Measurements from ENCODE around the gene DMD.

Gene DMD

GRCh38 chrX:31551913-31552312 lies 1659.4 kb downstream of the DMD start:
- Histone ChIP-seq H3K36me3 (ENCODE audit: insufficient read depth, low read length) (no peaks in the 10 kb centered on the region), H3K9me3 (ENCODE audit: low read length) (no peaks in the 10 kb centered on the region), H2AFZ (ENCODE audit: low read depth, low read length) (no peak overlapping the region), H3K4me3 (ENCODE audit: low read length) (no peak overlapping the region), H3K4me1 (ENCODE audit: insufficient read depth, low read length) (no peaks in the 10 kb centered on the region), H3K27me3 (ENCODE audit: insufficient read depth, low read length) (no peaks in the 10 kb centered on the region)

GRCh38 chrX:31550158-31550557 lies 1661.2 kb downstream of the DMD start:
- no peaks in the 10 kb centered on the region for H3K36me3 ChIP-seq (ENCODE audit: insufficient read depth, low read length)
- no peak overlapping the region for H2AFZ ChIP-seq (ENCODE audit: low read depth, low read length)
- H3K9me3 ChIP-seq (ENCODE audit: low read length) = no peaks in the 10 kb centered on the region
- H3K4me1 ChIP-seq (ENCODE audit: insufficient read depth, low read length) = no peaks in the 10 kb centered on the region
- H3K4me3 ChIP-seq (ENCODE audit: low read length) = no peak overlapping the region
- H3K27me3 ChIP-seq (ENCODE audit: insufficient read depth, low read length) = no peaks in the 10 kb centered on the region

- H3K9me3 ChIP-seq (ENCODE audit: low read length) = no peaks in the 10 kb centered on the region
- no peak overlapping the region for H2AFZ ChIP-seq (ENCODE audit: low read depth, low read length)
- no peaks in the 10 kb centered on the region for H3K4me1 ChIP-seq (ENCODE audit: insufficient read depth, low read length)
- H3K4me3 ChIP-seq (ENCODE audit: low read length) = no peak overlapping the region
- no peaks in the 10 kb centered on the region for H3K27me3 ChIP-seq (ENCODE audit: insufficient read depth, low read length)
- H3K36me3 ChIP-seq (ENCODE audit: insufficient read depth, low read length) = no peaks in the 10 kb centered on the region
Measured at GRCh38 chrX:31547816-31548215, 1663.5 kb downstream of the DMD start.

GRCh38 chrX:31547416-31547815 lies 1663.9 kb downstream of the DMD start:
- H3K27me3 ChIP-seq (ENCODE audit: insufficient read depth, low read length) = no peaks in the 10 kb centered on the region
- H3K4me1 ChIP-seq (ENCODE audit: insufficient read depth, low read length) = no peaks in the 10 kb centered on the region
- H3K4me3 ChIP-seq (ENCODE audit: low read length) = no peak overlapping the region
- H3K36me3 ChIP-seq (ENCODE audit: insufficient read depth, low read length) = no peaks in the 10 kb centered on the region
- no peaks in the 10 kb centered on the region for H3K9me3 ChIP-seq (ENCODE audit: low read length)
- H2AFZ ChIP-seq (ENCODE audit: low read depth, low read length) = no peak overlapping the region

GRCh38 chrX:31546126-31546525 lies 1665.2 kb downstream of the DMD start:
- no peaks in the 10 kb centered on the region for H3K9me3 ChIP-seq (ENCODE audit: low read length)
- H3K27me3 ChIP-seq (ENCODE audit: insufficient read depth, low read length) = no peaks in the 10 kb centered on the region
- no peaks in the 10 kb centered on the region for H3K4me1 ChIP-seq (ENCODE audit: insufficient read depth, low read length)

GRCh38 chrX:31545726-31546125 lies 1665.6 kb downstream of the DMD start:
- no peaks in the 10 kb centered on the region for H3K9me3 ChIP-seq (ENCODE audit: low read length)
- no peaks in the 10 kb centered on the region for H3K27me3 ChIP-seq (ENCODE audit: insufficient read depth, low read length)
- H2AFZ ChIP-seq (ENCODE audit: low read depth, low read length) = no peak overlapping the region
- no peak overlapping the region for H3K4me3 ChIP-seq (ENCODE audit: low read length)
- H3K36me3 ChIP-seq (ENCODE audit: insufficient read depth, low read length) = no peaks in the 10 kb centered on the region
- H3K4me1 ChIP-seq (ENCODE audit: insufficient read depth, low read length) = no peaks in the 10 kb centered on the region

More at GRCh38 chrX:31546126-31546525, 1665.2 kb downstream of the DMD start:
- H3K36me3 ChIP-seq (ENCODE audit: insufficient read depth, low read length) = no peaks in the 10 kb centered on the region
- no peak overlapping the region for H3K4me3 ChIP-seq (ENCODE audit: low read length)
- no peak overlapping the region for H2AFZ ChIP-seq (ENCODE audit: low read depth, low read length)

GRCh38 chrX:31545191-31545590 lies 1666.2 kb downstream of the DMD start:
- H3K27me3 ChIP-seq (ENCODE audit: insufficient read depth, low read length) = no peaks in the 10 kb centered on the region
- H3K4me1 ChIP-seq (ENCODE audit: insufficient read depth, low read length) = no peaks in the 10 kb centered on the region
- H3K36me3 ChIP-seq (ENCODE audit: insufficient read depth, low read length) = no peaks in the 10 kb centered on the region
- H3K9me3 ChIP-seq (ENCODE audit: low read length) = no peaks in the 10 kb centered on the region
- H3K4me3 ChIP-seq (ENCODE audit: low read length) = no peak overlapping the region
- no peak overlapping the region for H2AFZ ChIP-seq (ENCODE audit: low read depth, low read length)

- no peaks in the 10 kb centered on the region for H3K27me3 ChIP-seq (ENCODE audit: insufficient read depth, low read length)
- H2AFZ ChIP-seq (ENCODE audit: low read depth, low read length) = no peak overlapping the region
- H3K4me3 ChIP-seq (ENCODE audit: low read length) = no peak overlapping the region
- no peaks in the 10 kb centered on the region for H3K36me3 ChIP-seq (ENCODE audit: insufficient read depth, low read length)
- H3K4me1 ChIP-seq (ENCODE audit: insufficient read depth, low read length) = no peaks in the 10 kb centered on the region
- no peaks in the 10 kb centered on the region for H3K9me3 ChIP-seq (ENCODE audit: low read length)
Measured at GRCh38 chrX:31543634-31544033, 1667.7 kb downstream of the DMD start.

- Histone ChIP-seq H3K27me3 (ENCODE audit: insufficient read depth, low read length) (no peaks in the 10 kb centered on the region), H3K4me1 (ENCODE audit: insufficient read depth, low read length) (no peaks in the 10 kb centered on the region), H3K4me3 (ENCODE audit: low read length) (no peak overlapping the region), H2AFZ (ENCODE audit: low read depth, low read length) (no peak overlapping the region), H3K9me3 (ENCODE audit: low read length) (no peaks in the 10 kb centered on the region), H3K36me3 (ENCODE audit: insufficient read depth, low read length) (no peaks in the 10 kb centered on the region)
Measured at GRCh38 chrX:31542566-31542965, 1668.8 kb downstream of the DMD start.

GRCh38 chrX:31540313-31540712 lies 1671.0 kb downstream of the DMD start:
- Histone ChIP-seq H3K36me3 (ENCODE audit: insufficient read depth, low read length) (no peaks in the 10 kb centered on the region), H3K4me1 (ENCODE audit: insufficient read depth, low read length) (no peaks in the 10 kb centered on the region), H3K9me3 (ENCODE audit: low read length) (no peaks in the 10 kb centered on the region), H3K4me3 (ENCODE audit: low read length) (no peak overlapping the region), H3K27me3 (ENCODE audit: insufficient read depth, low read length) (no peaks in the 10 kb centered on the region), H2AFZ (ENCODE audit: low read depth, low read length) (no peak overlapping the region)

GRCh38 chrX:31527455-31528126 lies 1683.8 kb downstream of the DMD start:
- H3K4me3 ChIP-seq (ENCODE audit: low read length) = no peak overlapping the region
- no peak overlapping the region for H2AFZ ChIP-seq (ENCODE audit: low read depth, low read length)
- peaks cover 9% of the 10 kb centered on the region for H3K4me1 ChIP-seq (ENCODE audit: insufficient read depth, low read length)
- H3K36me3 ChIP-seq (ENCODE audit: insufficient read depth, low read length) = no peaks in the 10 kb centered on the region
- no peaks in the 10 kb centered on the region for H3K9me3 ChIP-seq (ENCODE audit: low read length)
- no peaks in the 10 kb centered on the region for H3K27me3 ChIP-seq (ENCODE audit: insufficient read depth, low read length)

- Histone ChIP-seq H3K27me3 (ENCODE audit: insufficient read depth, low read length) (no peaks in the 10 kb centered on the region), H3K9me3 (ENCODE audit: low read length) (no peaks in the 10 kb centered on the region), H2AFZ (ENCODE audit: low read depth, low read length) (no peak overlapping the region), H3K4me1 (ENCODE audit: insufficient read depth, low read length) (peaks cover 5% of the 10 kb centered on the region), H3K36me3 (ENCODE audit: insufficient read depth, low read length) (no peaks in the 10 kb centered on the region), H3K4me3 (ENCODE audit: low read length) (no peak overlapping the region)
Measured at GRCh38 chrX:31523884-31524536, 1687.3 kb downstream of the DMD start.

GRCh38 chrX:31522760-31523159 lies 1688.6 kb downstream of the DMD start:
- H3K4me3 ChIP-seq (ENCODE audit: low read length) = no peak overlapping the region
- H3K36me3 ChIP-seq (ENCODE audit: insufficient read depth, low read length) = no peaks in the 10 kb centered on the region
- no peak overlapping the region for H2AFZ ChIP-seq (ENCODE audit: low read depth, low read length)
- H3K9me3 ChIP-seq (ENCODE audit: low read length) = no peaks in the 10 kb centered on the region
- peaks cover 5% of the 10 kb centered on the region for H3K4me1 ChIP-seq (ENCODE audit: insufficient read depth, low read length)
- no peaks in the 10 kb centered on the region for H3K27me3 ChIP-seq (ENCODE audit: insufficient read depth, low read length)

GRCh38 chrX:31521941-31522340 lies 1689.4 kb downstream of the DMD start:
- H2AFZ ChIP-seq (ENCODE audit: low read depth, low read length) = no peak overlapping the region
- H3K4me1 ChIP-seq (ENCODE audit: insufficient read depth, low read length) = peaks cover 5% of the 10 kb centered on the region
- H3K4me3 ChIP-seq (ENCODE audit: low read length) = no peak overlapping the region
- no peaks in the 10 kb centered on the region for H3K27me3 ChIP-seq (ENCODE audit: insufficient read depth, low read length)
- no peaks in the 10 kb centered on the region for H3K36me3 ChIP-seq (ENCODE audit: insufficient read depth, low read length)
- no peaks in the 10 kb centered on the region for H3K9me3 ChIP-seq (ENCODE audit: low read length)
